Globus pallidus (tissue), 1 donor: ENCODE data around the gene UMOD.

ENCODE experiments used
- DNase-seq: peaks from one replicate; pipeline ENCODE4 v3.0.0-alpha.2; 2015; ENCODE audit warnings: low spot score

The UMOD gene

GRCh38 chr16:20364051-20364450 lies 11.5 kb upstream of the UMOD start:
- no peak for DNase-seq

- DNase-seq, result no peak
Measured at GRCh38 chr16:20363191-20363590, 10.7 kb upstream of the UMOD start.

GRCh38 chr16:20359997-20360396 lies 7.5 kb upstream of the UMOD start:
- no peak for DNase-seq

- no peak for DNase-seq
Measured at GRCh38 chr16:20355114-20355782, 2.7 kb upstream of the UMOD start.

GRCh38 chr16:20353379-20353778 lies 864 bp upstream of the UMOD start:
- DNase-seq, result no peak

GRCh38 chr16:20349615-20350014 lies 2.9 kb downstream of the UMOD start:
- DNase-seq, result no peak

GRCh38 chr16:20348365-20349185 lies 3.9 kb downstream of the UMOD start:
- DNase-seq, result no peak

GRCh38 chr16:20347666-20348364 lies 4.7 kb downstream of the UMOD start:
- DNase-seq, result no peak

GRCh38 chr16:20344611-20345010 lies 7.9 kb downstream of the UMOD start:
- no peak for DNase-seq

- DNase-seq, result no peak
Measured at GRCh38 chr16:20339744-20340143, 12.8 kb downstream of the UMOD start.

- no peak for DNase-seq
Measured at GRCh38 chr16:20336955-20337354, 15.6 kb downstream of the UMOD start.

- no peak for DNase-seq
Measured at GRCh38 chr16:20334396-20334795, 18.1 kb downstream of the UMOD start.

GRCh38 chr16:20333120-20333519 lies 19.4 kb downstream of the UMOD start:
- DNase-seq, result no peak

GRCh38 chr16:20332411-20332810 lies 20.1 kb downstream of the UMOD start:
- DNase-seq, result no peak

GRCh38 chr16:20331635-20332034 lies 20.9 kb downstream of the UMOD start:
- DNase-seq, result no peak

- DNase-seq, result no peak
Measured at GRCh38 chr16:20329392-20330138, 22.9 kb downstream of the UMOD start.

- no peak for DNase-seq
Measured at GRCh38 chr16:20327444-20328041, 25.0 kb downstream of the UMOD start, which contains the start of gene GP2. TSS of gene GP2 (minus strand) at chr16:20327513. CDS start at chr16:20326431, 1,082 bp downstream.

- no peak for DNase-seq
Measured at GRCh38 chr16:20326321-20326720, 26.2 kb downstream of the UMOD start.

- no peak for DNase-seq
Measured at GRCh38 chr16:20325005-20325404, 27.5 kb downstream of the UMOD start.

- DNase-seq, result no peak
Measured at GRCh38 chr16:20323591-20324117, 28.9 kb downstream of the UMOD start.

GRCh38 chr16:20322696-20323095 lies 29.8 kb downstream of the UMOD start:
- no peak for DNase-seq
